NCI-H2196 treated with DMSO at 0.1 percent for 48 hours (cell line): ENCODE data around the gene TMEM127.

ENCODE experiments used
- DNase-seq: peaks from one replicate; lab custom pipeline; 2025; ENCODE audit not compliant: unreplicated experiment; lab: John Stamatoyannopoulos, UW

The TMEM127 gene

DNA sequence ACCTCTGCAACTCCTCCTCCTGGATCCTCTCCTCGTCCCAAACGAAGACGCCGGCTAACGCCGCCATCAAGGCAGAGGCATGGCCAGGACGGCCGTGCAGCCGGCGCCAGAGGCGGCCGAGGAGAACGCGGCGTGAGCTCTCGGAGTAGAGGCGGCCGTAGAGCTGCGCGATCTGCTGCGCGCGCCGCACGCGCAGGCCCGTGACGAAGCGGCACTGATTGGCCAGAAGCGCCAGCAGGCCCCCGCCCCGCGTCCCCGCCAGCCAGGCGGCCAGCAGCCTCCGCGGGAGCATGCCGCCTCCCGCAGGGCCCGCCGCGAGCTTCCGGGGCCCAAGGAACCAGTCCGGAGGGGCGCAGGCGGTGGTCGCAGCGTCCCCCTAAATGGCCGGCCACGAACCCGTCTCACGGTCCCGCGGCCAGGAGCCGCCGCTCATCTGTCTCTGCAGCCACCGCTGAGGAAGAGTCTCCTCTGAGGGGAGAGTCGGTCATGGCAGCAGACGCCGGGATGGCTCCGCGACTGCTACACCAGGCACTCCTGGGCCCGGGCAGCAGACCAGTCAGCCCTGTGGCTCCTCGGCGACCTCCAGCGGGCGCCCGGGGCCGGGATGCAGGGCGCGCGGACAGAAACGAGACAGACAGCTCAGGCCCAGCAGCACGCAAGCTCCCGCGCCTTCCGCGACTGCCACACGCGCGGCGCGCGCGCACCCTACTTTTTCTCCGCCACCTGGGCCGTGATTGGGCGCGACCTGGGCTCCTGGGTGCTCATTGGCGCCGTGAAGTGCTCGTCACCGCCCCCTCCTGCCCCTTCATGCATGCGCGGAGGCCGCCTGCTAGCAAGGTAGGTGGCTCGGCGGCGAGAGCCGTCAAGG, 57.4 kb downstream of the TMEM127 start, which contains the start of gene STARD7:
TSS of gene STARD7 (minus strand) at position 685 of the 868 bp plus-strand sequence. CDS start at position 292, 393 bp downstream.
- peak; percentile 94 for DNase-seq

DNA sequence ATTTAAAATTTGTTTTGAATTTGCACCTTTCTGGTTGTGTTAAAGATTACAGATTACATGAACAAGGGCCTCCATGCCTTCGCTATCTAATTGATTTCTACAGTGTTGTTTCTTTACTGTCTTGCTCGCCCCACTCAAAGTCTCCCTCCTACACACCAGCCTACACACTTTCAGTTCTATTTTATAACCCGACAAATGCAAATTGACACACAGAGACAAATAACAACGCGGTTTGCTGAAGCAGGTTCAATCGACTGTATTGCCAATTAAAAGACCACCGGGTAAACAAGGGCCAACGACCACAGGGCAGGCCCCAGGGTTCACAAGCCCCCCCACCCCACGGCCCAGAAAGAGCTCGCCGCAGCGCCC, 58.0 kb downstream of the TMEM127 start:
- no peak for DNase-seq

DNA sequence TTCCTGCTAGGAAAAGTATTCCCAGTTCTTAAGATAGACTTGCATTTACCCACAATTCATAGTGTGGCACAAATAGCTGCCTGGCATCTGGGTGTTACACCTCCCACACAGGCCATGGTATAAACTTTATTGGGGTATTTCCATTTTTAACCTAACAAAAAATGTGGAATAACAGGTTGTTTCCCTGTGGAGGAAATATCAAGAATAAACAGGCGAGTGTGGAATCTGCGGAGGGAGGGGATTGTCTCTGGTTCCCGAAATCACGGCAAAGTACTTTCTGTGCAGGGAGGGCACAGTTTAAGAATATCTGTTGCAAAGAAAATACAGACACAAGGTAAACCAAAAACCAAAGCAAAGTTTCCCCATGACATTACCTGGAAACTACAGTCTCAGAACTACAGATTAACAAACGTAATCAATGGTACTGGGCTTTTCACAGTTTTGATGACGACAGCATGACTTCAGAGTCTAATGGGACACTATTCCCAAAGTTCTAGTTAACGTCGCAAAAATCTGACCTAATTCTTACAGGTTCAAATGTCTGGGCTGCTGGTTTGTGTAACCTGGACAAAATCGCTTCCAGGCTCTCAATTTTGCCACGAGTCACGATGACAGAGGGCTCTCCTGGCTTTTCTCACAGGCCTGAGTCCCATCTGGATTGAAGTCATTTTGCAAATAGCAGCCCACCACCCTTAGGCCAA, 58.6 kb downstream of the TMEM127 start:
- no peak for DNase-seq

DNA sequence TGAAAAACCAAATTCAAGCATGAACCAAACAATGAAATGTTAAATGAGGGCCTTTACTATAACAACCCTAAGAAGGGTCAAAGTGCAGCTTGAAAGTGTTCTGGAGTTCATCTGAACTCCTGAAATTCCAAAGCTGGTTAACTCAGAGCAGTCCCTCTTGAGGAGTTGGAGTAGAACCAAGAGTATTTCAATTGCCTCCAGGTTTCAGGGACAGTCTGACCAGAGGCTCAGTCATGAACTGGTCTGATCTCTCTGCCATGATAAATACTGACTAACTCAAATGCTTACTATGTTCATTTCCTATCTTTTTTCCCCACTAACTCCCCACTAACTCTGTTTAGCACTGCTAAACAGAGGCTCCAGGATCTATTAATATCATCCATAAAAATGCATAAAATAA, 59.9 kb downstream of the TMEM127 start:
- DNase-seq = no peak

DNA sequence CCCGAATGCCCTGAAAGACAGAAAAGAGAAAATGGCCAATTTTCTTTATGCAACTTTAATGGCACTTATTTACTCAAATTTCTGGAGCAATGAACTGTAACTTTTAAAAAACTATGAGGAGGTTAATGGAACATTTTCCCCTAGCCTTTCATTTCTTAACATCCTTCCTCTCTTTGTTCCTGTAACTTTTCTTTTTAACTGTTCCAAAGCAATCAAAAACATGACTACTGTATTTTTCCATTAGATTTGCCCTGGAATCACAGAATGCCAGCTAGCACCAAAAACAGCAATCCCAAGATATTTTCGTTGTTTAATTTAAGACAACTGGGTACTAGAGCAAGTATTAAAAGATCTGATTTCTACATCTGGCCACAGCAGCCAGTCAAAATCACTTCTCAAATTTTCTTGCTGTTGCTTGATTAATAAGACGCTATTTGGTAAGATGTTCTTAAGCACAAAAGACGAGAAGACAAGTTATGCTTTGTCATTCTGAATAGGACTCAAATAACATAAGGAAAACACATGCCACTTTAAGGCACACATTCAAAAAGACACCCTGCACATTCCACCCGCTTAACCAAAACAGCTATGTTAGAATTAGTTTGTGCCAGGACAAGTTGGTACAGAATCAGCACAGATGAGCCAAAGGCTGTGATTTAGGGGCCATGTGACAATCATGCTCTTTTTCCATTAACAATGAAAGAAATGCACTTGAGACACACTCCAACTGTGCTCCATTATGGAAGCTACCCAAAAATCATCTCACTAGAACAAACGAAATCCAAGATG, 60.8 kb downstream of the TMEM127 start:
- no peak for DNase-seq

DNA sequence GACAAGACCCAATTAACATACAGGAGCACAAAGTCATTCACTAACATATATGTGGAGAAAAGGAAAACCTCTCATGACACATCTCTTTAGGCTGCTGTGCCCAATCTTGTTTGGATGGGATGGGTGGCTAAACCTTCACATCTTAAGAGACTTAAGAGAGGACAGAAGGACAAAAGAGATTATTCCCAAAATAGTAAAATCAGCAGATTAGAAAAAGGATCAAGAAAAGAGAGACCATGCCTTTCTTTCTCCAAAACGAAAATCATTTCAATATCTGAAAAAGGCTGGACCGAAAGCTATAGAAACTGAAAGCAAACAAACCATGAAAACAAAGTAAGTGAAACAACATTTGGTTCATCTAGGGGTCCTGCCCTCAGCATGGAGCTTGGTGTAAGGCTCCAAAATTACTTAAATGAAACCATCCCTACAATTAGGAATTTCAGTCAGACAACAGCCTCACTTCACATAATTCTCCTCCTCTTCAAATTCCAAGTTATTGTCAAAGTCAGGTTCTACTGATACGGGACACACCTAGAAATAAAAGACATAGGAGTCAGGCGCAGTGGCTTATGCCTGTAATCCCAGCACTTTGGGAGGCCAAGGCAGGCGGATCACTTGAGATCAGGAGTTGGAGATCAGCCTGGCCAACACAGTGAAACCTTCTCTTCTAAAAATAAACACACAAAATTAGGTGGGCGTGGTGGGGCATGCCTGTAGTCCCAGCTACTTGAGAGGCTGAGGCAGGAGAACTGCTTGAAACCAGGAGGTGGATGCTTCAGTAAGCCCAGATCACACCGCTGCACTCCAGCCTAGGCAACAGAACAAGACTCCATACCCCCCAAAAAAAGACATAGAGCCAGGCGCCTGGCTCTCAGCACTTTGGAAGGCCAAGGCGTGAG, 62.4 kb downstream of the TMEM127 start:
- no peak for DNase-seq

DNA sequence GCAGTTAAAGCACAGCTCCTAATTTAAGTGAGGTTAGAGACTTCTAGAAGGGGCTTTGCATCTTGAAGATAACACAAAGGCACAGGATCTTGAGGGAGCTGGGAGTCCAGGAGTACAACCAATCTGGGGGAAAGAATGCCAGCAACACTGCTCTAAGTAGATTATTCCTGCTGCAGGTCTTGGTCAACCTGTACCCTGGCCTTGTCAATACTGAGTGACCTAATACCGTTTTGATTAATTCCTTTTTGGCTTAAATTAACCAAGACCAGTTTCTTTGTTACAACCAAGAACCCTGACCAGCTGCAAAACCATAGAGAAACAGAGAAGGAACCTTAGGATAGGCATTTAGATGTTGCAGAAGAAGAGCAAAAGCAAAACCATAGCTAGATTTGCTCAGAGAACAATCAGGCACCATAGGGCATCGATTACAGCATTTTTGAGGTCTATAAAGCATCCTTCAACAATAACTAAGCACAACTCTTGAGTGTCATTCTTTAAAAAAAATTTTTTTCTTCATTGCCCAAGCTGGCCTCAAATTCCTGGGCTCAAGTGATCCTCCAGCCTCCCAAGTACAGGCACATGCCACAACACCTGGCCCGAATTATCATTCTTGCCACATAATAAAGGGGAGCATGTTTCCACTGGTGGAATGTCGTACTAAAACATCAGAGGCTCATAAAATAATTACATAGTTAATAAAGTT, 63.5 kb downstream of the TMEM127 start:
- no peak for DNase-seq

DNA sequence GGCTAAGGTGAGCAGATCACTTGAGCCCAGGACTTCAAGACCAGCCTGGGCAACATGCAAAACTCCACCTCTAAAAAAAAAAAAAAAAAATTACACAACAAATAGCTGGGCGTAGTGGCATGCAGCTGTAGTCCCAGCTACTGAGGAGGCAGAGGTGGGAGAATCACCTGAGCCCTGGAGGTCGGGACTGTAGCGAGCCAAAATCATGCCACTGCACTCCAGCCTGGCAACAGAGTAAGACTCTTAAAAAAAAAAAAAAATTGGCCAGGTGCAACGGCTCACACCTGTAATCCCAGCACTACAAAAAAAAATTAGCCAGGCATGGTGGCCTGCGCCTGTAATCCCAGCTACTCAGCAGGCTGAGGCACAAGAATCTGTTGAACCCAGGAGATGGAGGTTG, 64.5 kb downstream of the TMEM127 start:
- DNase-seq = no peak

DNA sequence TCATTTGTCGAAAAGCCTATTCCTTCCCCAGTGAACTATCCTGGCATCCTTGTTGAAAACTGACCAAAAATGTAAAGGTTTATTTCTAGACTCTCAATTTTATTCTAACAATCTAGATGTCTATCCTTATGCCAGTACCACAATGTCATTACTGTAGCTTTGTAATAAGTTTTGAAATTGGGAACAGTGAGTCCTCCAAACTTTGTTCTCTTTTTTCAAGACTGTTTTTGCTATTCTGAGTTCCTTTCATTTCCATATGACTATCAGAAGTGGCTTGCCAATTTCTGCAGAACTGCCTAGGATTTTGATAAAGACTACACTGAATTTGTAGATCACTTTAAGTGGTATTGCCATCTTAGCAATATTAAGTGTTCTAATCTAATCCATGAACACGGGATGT, 66.9 kb downstream of the TMEM127 start:
- DNase-seq = no peak
